ENCODE results near the gene FYN.
"Not testable (repeated sequence)": the region's sequence is repeated elsewhere in the genome, so short reads cannot be mapped to it uniquely, and the experiment has no call there.

FYN gene

DNA sequence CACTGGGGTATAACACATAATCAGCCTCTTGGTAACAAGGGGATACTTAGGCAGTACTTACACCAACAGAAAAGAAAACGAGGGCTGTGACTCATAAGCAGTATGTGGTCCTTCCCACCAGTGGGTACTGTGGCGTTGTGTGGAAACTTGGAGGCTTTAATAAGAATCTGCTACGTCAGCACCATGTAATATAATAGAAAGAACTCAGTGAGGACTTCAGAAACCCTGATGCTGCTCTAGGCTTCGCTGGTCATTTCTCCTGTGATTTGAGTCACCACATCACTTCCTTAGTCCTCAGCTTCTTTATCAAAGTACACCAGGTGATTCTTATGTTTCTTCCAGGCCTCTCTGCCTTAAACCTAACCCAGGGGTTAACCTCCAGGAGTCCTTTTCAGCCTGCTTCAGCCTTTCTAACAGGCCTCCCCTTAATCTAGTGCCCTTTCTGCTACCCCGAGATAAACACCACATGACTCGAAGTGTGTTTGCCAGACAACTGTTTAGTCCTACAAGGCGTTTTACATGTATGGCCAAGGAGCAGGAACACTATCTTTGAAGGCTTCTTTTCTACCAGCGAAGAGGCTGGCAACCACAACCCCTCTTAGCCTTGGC, 68.5 kb downstream of the FYN start:
- DNase-seq, result no peak

DNA sequence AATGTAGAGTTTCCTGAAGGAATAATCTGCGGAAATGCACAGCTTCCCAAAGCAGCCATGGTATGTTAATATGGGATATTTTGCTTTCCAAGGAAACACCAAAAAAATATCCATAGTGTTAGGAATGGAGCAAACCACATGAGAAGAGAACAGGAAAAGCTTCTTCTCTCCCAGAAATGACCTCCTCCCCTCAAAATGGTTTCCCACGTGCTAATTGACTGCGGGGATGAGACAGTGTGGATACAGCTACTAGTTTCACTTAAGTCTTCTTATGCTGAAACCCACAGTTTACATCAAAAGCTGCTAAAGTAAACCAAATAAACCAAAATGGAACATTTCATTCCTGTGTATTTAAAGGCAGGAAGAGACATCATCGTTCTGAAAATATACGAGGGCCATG, 69.4 kb downstream of the FYN start:
- DNase-seq, result no peak

DNA sequence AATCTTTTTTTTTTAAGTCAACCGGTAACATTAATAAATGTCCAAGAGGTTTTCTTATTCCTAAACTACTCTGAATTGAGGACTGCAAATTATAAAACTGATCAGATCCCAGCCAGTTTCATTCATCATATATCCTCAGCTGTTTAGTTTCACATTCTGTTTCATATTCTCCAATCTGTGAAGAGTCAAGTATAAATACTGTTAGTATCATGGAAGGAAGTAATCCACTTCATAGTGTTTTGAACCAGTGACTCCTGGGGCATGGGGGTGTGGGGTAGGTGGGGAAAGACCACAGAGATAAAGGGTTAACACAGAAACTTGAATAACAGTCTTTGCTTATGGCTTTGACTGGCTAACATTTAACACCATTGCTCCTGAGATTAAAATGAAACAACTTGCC, 69.9 kb downstream of the FYN start:
- no peak for DNase-seq

DNA sequence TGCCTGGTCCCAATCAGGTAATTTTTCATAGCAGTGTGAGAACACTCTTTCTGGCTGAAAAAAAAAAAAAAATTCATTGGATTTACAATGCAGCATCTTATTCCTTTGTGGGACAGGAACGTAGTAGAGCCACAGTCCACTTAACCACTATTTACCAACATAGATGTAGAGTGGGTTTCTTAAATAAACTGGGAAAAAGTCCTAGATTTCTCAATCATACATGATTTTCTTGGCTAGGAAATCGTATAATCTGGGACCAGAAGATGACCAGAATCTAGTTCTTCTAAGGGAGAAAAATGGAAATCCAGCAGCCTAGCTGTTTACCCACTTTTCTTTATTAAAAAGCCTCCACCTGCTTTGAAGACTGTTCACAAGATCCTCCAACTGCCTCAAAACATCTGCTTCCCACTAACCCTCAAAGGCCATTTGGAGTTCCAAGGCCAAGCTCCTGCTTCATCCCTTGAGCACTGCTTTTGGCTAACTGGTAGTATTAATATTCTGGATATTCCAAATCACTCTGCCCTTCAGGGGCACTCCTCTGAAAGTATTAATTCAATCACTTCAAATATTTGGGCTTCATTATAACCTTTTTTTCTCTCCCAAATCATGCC, 70.4 kb downstream of the FYN start:
- no peak for DNase-seq

DNA sequence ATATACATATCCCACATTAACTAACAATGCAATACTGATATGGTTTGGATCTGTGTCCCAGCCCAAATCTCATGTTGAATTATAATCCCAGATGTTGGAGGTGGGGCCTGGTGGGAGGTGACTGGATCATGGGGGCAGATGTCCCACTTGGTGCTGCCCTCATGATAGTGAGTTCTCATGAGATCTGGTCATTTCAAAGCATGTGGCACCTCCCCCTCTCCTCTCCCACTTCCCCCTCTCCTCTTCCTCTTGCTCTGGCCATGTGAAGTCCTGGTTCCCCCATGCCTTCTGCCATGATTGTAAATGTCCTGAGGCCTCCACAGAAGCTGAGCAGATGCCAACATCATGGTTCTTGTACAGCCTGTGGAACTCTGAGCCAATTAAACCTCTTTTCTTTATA, 71.2 kb downstream of the FYN start:
- DNase-seq, result no peak

DNA sequence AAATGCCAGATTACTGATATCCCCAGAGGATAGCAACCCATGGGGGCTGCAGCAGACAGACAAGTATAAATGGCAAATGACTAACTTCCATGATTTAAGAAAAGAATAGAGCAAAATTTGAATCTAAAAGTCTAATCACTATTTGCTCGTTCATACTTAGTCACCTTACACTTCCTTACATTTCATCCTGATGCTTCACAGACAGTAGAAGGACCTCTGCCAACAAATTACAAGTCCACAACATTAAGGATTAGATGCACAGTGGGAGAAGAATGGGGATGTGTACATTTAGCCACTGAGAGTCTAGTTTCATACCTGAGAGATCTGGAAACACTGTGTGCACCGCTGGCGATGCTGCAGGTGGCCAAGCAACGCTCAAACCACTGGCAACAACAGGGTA, 72.4 kb downstream of the FYN start:
- no peak for DNase-seq

DNA sequence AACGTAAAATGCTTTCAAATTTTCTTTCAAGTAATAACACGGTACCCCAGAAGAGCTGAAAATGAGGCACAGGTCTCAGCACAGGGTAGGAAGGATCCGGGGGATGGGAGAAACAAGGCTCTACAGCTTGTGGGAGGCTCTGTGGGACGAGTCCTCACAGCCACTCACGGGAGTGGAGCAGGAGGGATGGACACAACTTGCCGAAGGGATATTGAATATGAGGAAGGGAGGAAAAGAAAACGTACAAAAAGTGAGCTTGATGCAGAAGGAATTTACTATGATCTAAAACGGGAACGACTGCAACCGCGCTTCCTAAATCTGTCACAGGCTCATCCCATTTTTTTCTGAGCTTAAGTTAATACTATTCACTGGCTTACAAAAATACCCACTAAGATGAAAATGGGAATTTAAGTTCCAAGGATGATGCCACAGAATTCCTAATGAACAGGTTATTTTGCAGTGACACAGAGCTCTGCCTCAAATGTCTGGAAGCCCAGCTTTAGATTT, 72.9 kb downstream of the FYN start:
- no peak for DNase-seq

DNA sequence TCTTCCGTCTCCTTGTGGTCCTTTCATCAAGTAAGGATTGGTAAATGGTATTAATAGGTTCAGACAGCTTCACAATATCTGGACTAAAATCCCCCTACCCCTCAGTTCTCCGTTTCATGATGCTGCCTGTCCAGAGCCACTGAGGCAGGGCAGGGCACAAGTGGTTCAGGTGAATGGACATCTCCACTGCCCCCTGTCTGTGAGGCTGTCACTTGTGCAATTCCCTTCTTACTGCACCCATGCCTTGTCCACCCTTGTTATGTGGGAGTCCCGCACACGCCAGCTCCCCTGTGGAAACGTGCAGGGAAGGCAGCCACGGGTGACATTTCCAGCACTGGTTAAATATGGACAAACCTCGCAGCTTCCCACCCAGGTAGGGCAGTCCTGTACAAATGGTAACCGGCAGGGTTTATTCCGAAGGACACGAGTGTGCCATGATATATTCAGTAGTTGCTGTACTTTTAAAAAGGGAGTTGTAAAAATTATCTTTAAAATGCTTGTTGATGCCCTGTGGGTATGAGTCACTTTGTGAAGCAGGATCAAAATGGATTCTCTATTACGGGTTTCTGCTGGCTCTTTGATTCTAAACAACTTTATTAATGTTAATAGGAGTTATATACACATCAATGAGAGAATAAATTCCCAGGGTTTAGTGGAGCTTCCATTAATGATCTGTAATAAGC, 73.5 kb downstream of the FYN start:
- DNase-seq, result no peak

DNA sequence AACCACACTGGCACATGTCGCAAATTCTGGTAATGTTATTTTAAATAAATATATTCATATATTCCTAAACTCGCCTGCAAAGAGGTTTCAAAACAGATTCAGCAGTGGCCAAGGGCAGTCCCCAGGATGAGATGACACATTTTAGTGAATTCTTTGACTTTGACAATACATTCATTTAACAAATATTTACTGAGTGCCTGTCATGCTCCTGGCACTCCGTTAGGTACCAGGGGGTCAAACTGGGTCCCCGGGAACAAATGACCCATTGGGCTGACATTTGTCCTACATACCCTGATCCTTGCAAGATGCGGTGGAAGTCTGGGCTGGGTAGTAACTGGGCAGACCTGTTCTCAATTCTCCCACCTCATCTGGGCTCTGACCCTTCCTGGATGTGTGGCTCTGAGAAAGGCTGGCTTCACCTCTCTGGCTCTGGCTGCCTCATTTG, 74.9 kb downstream of the FYN start:
- DNase-seq, result no peak

DNA sequence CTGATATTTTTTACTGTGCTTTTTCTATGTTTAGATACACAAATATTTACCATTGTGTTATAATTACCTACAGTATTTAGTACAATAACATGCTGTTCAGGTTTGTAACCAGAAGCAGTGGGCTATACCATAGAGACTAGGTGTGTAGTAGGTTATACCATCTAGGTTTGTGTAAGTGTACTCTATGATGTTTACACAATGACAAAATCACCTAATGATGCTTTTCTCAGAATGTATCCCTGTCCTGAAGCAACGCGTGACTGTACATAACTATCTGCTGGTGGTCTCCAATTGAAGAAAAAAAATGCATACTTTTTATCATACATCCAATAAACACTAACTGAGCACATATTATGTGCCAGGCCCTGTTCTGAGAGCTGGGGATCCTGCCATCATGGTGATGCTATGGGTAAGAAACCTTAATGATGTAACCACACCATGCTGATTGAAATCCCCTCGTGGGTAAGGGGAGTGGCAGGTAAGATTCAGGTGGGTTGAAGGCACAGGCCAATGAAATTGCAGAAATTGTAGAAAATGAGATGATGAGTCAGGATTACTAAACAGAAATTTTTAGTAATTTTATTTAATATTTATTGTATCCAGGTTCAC, 76.8 kb downstream of the FYN start:
- DNase-seq, result no peak

DNA sequence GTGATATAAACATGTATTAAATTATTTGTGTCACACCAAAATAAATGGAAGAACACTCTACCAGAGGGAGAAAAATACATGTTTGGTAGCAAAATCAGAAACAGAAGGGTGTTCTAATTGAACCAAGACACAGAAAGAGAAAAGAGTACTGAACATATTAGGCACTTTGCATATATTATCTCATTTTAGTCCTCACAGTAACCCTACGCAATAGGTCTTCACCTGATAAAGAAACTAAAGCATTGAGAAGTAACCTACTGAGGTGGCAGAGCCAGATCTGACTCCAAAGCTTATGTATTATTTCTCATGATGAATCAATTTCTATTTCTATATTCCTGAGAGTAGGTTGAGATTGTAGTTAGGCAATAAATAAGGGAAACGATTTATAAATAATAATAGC, 77.7 kb downstream of the FYN start:
- no peak for DNase-seq

DNA sequence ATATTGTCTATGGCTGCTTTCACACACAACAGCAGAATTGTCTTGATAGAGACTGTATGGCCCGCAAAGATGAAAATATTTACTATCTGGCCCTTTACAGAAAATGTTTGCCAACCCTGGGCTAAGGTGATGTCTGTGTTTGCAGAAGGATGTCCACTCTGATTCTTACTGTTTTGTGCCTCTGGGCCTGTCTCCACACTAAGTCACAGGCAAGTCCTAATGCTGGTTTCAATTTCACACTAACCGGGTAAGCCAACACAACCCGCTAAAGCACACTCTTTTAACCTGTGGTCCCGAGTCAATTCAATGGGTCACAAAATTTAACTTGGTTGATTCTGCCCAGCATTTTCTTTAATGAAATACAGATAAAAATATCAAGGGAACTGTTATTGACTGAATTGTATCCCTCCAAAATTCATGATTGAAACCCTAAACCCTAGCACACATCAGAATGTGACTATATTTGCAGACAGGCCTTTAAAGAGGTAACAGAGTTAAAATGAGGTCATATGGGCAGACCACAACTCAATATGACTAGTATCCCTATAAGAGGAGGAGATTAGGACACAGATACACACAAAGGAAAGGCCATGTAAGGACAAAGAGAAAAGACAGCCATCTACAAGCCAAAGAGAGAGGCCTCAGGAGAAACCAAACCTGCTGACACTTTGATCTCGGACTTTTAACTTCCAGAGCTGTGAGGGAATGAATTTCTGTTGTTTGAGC, 78.4 kb downstream of the FYN start:
- no peak for DNase-seq

DNA sequence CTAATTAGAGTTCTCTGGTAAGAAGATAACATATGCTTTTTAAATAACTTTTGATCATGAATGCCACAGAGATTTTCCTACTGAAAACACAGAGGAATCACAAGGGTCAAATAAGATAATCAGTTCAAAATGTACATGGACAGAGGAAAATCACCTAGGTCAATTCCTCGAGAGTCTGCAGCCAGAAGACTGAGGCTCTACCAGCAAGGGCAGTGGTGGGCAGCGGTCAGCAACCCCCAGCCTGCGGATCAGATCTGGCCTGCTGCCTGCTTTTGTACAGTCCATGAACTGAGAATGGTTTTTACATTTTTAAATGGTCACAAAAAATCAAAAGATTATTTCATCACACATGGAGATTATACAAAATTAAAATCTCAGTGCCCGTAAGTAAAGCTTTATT, 79.0 kb downstream of the FYN start:
- DNase-seq, result no peak

DNA sequence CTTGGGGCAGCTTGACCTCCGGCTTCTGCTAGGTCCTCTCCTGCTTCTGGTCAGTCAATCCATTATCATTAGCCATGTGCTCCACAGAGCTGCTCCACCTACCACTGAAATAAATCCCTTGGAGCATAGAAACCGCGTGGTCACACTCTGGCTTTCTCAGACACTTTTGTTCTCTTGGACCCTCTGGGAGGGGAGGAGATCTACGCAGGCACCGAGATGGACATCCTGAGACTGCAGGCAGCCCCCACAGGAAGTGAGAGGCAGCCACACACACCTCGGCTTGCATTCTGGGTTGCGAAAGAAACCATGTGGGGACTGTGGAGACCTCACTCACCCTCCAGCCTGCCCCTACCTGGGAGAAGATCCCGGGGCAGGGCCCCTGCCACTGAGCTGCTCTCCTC, 79.5 kb downstream of the FYN start:
- DNase-seq, result no peak

DNA sequence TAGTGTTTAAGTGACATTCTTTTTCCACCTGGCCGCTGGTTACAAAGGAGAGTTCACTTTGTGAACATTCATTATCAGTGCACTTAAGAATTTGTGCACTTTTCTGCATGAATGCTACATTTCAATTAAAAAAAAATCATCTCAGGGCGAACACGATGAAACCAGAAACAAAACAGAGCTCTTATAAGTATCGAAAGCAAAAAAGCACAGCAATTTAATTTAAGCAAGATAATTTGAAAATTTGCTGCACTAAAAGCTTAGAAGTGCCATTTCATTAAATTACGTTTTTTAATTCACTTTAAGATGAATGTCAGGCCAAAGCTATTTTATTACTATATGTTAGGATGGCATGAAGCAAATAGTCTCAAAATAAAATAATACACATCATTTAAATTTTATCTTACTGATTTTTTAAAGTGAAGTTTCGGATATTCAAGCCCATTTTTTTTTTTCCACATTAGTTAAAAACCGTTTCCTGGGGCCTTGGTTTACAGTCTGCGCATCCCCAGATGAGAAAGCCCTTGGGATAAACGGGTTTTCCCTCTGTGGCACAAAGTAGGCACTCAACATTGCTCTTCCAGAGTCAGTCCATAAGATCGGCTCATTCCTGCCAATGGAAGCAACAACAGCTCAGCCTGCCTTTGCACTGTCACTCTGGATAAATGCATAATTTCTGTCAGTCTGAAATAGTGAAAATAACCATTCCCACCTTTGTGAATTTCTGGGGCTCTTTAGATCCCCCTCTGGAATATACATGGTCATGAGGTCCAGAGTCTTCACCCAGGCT, 80.1 kb downstream of the FYN start:
- DNase-seq, result no peak

DNA sequence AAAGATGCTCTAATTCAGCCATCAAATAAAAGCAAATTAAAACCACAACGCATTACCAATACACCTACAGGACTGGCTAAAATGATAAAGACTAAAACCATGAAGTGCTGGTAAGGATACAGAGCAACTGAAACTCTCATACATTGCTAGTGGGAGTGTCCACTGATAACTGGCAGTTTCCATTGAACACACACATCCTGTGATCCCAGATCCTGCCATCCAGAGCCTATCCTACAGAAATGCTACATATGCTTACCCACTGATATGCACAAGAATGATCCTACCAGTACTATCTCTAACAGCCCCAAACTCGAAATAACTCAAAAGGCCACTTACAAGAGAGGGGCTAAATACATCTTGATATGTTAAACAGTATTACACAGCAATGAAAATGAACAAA, 81.0 kb downstream of the FYN start:
- no peak for DNase-seq

DNA sequence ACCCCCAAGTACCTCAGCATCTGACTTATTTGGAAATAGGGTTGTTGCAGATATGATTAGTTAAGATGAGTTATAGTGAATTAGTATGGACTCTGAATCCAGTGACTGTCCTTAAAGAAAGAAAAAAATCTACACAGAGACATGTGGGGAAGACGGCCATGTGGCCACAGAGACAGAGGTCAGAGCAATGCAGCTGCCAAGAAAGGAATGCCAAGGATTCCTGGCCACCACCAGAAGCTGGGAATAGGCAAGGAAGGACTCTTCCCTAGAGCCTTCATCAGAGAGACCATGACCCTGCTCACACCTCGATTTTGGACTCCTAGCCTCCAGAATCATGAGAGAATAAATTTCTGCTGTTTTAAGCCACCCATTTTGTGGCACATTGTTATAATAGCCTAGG, 81.8 kb downstream of the FYN start:
- no peak for DNase-seq

DNA sequence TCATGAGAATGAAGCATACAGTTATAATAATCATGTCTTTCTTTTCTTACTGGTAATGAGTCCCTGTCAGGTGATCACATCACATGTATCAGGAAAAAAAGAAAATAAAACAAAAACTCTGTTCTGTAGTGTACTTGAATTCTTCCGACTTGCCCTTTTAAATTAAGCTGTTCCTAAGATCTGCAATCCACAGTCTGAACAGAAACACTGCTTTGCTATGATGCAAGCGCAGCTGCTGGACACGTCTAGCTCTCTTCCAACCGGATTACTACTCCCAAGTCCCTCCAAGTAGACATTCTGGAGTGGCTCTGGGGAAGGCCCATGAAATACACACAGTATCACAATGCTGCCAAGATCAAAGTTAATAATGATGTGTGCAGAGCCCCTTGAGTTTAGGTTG, 83.7 kb downstream of the FYN start:
- DNase-seq, result no peak

DNA sequence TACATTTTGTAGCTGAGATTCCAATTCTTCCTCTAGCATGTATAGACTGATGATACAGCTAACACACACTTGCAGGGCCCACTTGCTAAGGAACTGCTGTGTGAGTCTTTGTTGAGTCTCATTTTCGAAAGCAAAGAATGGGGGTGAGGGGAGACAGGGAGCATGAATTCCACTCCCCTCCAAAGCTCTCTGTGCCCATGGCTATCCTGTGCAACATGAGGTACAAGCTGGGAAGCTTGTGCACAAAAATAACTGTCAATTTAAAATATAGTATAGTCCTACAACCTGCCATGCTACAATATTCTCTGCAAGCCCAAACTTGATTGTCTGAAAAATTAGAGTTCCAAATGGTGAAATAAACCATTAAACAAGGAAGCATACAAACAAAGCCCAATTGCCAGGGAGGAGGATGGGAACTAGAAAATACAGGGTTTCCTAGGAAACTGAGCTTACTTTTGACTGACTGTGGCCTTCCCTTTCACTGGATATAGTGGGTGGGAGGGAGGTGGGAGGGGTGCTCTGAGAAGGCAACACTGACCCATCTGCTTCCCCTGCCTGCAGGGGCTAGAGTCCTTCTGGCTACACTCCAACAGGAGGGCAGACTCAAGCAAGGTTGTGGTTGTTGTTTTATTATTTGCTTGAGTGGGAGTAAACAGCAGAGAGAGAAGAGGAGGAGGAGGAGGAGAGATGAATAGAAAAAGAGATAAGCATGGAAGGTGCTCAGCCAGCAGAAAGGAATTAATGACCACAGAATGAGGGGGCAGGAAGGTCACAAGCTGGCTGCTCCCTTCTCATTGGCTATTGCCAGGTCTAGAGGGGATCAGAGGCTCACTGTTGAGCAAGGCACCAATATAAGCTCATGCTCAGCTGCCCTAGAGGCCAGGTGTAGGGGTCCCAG, 84.6 kb downstream of the FYN start:
- no peak for DNase-seq

DNA sequence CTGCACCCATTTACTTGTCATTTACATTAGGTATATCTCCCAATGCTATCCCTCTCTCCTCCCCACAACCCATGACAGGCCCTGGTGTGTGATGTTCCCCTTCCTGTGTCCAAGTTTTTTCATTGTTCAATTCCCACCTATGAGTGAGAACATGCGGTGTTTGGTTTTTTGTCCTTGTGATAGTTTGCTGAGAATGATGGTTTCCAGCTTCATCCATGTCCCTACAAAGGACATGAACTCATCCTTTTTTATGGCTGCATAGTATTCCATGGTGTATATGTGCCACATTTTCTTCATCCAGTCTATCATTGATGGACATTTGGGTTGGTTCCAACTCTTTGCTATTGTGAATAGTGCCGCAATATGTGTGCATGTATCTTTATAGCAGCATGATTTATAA, 87.1 kb downstream of the FYN start:
- not testable (repeated sequence) for DNase-seq

DNA sequence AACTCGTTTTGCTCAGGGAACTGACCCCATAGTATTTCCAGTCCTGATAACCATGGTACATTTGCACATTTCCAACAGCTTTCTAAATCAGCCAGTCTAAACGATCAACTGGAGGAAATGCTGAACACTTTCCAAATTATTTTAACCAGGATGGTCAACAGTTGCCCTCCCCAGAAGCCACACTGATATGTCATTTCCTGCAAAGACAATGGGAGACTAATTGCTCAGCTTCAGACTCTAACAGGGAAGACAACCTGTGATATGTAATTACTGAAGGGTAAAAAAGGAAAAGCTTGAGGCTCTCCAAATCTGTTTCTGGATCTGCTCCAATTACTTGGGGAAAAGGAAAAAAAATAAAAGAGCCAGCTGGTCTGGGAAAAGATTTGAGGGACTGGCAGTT, 88.8 kb downstream of the FYN start:
- no peak for DNase-seq
